Measurements from ENCODE around the gene HMGCL.

The HMGCL gene

GRCh38 chr1:23799570-23800399, 25.4 kb downstream of the HMGCL start:
- TF ChIP-seq ZFP3 (CRISPR knock-in tag; IDR thresholded peaks at IDR 0.05) (no peak), ZNF70 (CRISPR knock-in tag; IDR thresholded peaks at IDR 0.05) (no peak), ZC3H10 (CRISPR knock-in tag; IDR thresholded peaks at IDR 0.05) (no peak), RARB (CRISPR knock-in tag; IDR thresholded peaks at IDR 0.05) (no peak), ZNF565 (CRISPR knock-in tag; conservative IDR thresholded peaks at IDR 0.05; ENCODE audit: low read depth) (no peak), CSDC2 (CRISPR knock-in tag; IDR thresholded peaks at IDR 0.05) (no peak), ZFP30 (CRISPR knock-in tag; IDR thresholded peaks at IDR 0.05) (no peak), PATZ1 (CRISPR knock-in tag; IDR thresholded peaks at IDR 0.05; ENCODE audit: borderline replicate concordance) (no peak), BACH2 (CRISPR knock-in tag; IDR thresholded peaks at IDR 0.05; ENCODE audit: borderline replicate concordance) (no peak), ISL1 (CRISPR knock-in tag; IDR thresholded peaks at IDR 0.05) (no peak)
- TF ChIP-seq, protein P1, sequence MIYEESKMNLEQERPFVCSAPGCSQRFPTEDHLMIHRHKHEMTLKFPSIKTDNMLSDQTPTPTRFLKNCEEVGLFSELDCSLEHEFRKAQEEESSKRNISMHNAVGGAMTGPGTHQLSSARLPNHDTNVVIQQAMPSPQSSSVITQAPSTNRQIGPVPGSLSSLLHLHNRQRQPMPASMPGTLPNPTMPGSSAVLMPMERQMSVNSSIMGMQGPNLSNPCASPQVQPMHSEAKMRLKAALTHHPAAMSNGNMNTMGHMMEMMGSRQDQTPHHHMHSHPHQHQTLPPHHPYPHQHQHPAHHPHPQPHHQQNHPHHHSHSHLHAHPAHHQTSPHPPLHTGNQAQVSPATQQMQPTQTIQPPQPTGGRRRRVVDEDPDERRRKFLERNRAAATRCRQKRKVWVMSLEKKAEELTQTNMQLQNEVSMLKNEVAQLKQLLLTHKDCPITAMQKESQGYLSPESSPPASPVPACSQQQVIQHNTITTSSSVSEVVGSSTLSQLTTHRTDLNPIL (CRISPR knock-in tag; IDR thresholded peaks at IDR 0.05; ENCODE audit: low read depth) = no peak
- TF ChIP-seq, protein P2, sequence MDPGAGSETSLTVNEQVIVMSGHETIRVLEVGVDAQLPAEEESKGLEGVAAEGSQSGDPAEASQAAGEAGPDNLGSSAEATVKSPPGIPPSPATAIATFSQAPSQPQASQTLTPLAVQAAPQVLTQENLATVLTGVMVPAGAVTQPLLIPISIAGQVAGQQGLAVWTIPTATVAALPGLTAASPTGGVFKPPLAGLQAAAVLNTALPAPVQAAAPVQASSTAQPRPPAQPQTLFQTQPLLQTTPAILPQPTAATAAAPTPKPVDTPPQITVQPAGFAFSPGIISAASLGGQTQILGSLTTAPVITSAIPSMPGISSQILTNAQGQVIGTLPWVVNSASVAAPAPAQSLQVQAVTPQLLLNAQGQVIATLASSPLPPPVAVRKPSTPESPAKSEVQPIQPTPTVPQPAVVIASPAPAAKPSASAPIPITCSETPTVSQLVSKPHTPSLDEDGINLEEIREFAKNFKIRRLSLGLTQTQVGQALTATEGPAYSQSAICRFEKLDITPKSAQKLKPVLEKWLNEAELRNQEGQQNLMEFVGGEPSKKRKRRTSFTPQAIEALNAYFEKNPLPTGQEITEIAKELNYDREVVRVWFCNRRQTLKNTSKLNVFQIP (CRISPR knock-in tag; IDR thresholded peaks at IDR 0.05; ENCODE audit: borderline replicate concordance, low read depth) = no peak
- TF ChIP-seq, protein P3, sequence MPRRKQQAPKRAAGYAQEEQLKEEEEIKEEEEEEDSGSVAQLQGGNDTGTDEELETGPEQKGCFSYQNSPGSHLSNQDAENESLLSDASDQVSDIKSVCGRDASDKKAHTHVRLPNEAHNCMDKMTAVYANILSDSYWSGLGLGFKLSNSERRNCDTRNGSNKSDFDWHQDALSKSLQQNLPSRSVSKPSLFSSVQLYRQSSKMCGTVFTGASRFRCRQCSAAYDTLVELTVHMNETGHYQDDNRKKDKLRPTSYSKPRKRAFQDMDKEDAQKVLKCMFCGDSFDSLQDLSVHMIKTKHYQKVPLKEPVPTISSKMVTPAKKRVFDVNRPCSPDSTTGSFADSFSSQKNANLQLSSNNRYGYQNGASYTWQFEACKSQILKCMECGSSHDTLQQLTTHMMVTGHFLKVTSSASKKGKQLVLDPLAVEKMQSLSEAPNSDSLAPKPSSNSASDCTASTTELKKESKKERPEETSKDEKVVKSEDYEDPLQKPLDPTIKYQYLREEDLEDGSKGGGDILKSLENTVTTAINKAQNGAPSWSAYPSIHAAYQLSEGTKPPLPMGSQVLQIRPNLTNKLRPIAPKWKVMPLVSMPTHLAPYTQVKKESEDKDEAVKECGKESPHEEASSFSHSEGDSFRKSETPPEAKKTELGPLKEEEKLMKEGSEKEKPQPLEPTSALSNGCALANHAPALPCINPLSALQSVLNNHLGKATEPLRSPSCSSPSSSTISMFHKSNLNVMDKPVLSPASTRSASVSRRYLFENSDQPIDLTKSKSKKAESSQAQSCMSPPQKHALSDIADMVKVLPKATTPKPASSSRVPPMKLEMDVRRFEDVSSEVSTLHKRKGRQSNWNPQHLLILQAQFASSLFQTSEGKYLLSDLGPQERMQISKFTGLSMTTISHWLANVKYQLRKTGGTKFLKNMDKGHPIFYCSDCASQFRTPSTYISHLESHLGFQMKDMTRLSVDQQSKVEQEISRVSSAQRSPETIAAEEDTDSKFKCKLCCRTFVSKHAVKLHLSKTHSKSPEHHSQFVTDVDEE (CRISPR knock-in tag; IDR thresholded peaks at IDR 0.05) = no peak
- TF ChIP-seq, protein P4, sequence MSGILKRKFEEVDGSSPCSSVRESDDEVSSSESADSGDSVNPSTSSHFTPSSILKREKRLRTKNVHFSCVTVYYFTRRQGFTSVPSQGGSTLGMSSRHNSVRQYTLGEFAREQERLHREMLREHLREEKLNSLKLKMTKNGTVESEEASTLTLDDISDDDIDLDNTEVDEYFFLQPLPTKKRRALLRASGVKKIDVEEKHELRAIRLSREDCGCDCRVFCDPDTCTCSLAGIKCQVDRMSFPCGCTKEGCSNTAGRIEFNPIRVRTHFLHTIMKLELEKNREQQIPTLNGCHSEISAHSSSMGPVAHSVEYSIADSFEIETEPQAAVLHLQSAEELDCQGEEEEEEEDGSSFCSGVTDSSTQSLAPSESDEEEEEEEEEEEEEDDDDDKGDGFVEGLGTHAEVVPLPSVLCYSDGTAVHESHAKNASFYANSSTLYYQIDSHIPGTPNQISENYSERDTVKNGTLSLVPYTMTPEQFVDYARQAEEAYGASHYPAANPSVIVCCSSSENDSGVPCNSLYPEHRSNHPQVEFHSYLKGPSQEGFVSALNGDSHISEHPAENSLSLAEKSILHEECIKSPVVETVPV (CRISPR knock-in tag; IDR thresholded peaks at IDR 0.05) = no peak
- ATAC-seq = peak; percentile 30

DNA sequence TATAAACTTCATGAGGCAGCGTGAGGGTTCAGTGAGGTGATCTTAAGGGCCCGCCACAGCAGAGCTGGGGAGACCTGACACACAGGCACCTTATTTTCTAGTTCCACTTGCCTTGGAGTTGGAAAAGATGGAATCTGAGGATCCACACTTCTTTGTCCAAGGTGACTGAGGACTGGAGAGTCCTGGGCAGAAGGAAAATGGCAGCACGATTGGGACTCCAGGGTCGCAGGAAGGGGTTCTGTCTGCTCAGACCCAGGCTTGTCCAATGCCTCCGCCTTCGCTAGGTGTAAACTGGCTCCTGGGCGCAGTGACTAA, 26.0 kb downstream of the HMGCL start:
- ATAC-seq = no peak
- no peak for TF ChIP-seq PPARA (CRISPR knock-in tag; IDR thresholded peaks at IDR 0.05; ENCODE audit: borderline replicate concordance)
- no peak for TF ChIP-seq ZNF70 (CRISPR knock-in tag; IDR thresholded peaks at IDR 0.05)
- no peak for TF ChIP-seq ZC3H10 (CRISPR knock-in tag; IDR thresholded peaks at IDR 0.05)
- TF ChIP-seq, protein P2 (CRISPR knock-in tag; IDR thresholded peaks at IDR 0.05; ENCODE audit: borderline replicate concordance, low read depth) = no peak
- TF ChIP-seq, protein P1 (CRISPR knock-in tag; IDR thresholded peaks at IDR 0.05; ENCODE audit: low read depth) = no peak
- TF ChIP-seq GLIS3 (CRISPR knock-in tag; IDR thresholded peaks at IDR 0.05) = no peak
- TF ChIP-seq, protein P4 (CRISPR knock-in tag; IDR thresholded peaks at IDR 0.05) = no peak
- TF ChIP-seq TCF4 (CRISPR knock-in tag; IDR thresholded peaks at IDR 0.05; ENCODE audit: borderline replicate concordance) = no peak
- TF ChIP-seq ARNTL (CRISPR knock-in tag; IDR thresholded peaks at IDR 0.05; ENCODE audit: borderline replicate concordance, low read depth) = no peak
- TF ChIP-seq ZFP3 (CRISPR knock-in tag; IDR thresholded peaks at IDR 0.05) = no peak
- TF ChIP-seq RARB (CRISPR knock-in tag; IDR thresholded peaks at IDR 0.05) = no peak
- no peak for TF ChIP-seq CSDC2 (CRISPR knock-in tag; IDR thresholded peaks at IDR 0.05)
- no peak for TF ChIP-seq ISL1 (CRISPR knock-in tag; IDR thresholded peaks at IDR 0.05)
- no peak for TF ChIP-seq SNAI2 (CRISPR knock-in tag; IDR thresholded peaks at IDR 0.05)
- no peak for TF ChIP-seq ESRRG (CRISPR knock-in tag; IDR thresholded peaks at IDR 0.05)
- TF ChIP-seq OSR1 (CRISPR knock-in tag; IDR thresholded peaks at IDR 0.05) = no peak
